ENCODE data around the gene CDHR4.
"Not testable (repeated sequence)": the region's sequence is repeated elsewhere in the genome, so short reads cannot be mapped to it uniquely, and the experiment has no call there.

CDHR4 gene

DNA sequence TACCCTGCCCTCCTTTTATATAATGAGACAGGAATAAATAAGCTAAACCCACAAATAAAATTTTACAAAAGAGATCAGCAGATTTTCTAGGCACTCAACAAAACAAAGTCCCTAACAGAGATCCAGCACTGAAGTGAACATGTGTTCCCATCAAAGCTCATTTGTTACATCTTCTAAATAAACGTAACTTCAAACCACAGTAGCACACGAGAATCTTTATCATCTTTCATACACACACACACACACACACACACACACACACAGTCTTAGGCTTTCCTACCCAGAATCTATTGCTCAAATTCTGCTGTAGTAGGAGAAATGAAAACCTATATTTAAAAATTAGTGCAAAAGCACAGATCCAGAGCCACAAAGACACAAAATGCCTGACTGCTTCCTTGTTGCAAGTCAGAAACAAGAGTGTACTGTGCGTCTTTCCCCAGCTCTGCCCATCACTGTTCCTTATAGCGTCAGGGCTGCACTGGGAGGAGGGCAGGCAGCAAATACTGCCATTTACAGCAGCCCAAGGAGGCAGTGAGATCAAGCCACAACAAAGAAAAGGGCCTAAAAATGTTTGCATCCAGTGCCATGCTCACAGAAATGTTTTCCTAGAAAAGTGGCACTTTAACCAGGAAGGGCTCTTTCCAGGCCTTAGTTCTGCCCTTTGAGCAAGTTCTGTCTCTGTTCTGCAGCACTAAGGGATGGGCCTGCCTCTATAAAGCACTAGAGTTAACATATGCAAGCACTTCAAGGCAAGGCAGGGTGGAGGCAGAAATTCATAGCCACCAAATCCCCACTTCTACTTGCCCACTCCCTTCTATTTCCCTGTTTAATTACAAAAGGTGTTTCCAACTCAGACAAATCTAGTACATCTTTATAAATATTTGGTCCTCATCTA is 19.3 kb downstream of the CDHR4 start:
- DNase-seq, result no peak

DNA sequence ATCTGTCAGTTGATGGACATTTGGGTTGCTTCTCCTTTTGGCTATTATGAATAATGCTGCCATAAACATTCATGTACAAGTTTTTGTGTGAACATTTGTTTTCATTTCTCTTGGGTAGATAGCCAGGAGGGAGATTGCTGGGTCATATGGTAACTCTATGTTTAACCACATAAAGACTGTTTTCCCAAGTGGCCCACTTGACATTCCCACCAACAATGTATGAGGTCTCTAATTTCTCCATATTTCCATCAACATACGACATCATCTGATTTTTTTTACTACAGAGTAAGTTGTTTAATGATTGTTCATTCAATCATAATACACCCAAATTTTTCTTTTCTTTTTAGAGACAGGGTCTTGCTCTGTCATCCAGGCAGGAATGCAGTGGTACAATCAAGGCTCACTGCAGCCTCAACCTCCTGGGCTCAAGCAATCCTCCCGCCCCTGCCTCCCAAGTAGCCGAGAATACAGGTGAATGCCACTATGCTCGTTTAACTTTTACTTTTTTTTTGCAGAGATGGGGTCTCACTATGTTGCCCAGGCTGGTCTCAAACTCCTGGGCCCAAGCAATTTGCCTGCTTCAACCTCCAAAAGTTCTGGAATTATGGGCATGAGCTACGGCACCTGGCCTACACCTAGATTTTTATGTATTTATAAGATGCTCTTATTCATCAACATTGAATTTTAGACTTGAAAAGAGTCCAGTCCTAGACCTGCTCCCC is 20.2 kb downstream of the CDHR4 start:
- DNase-seq, result no peak

DNA sequence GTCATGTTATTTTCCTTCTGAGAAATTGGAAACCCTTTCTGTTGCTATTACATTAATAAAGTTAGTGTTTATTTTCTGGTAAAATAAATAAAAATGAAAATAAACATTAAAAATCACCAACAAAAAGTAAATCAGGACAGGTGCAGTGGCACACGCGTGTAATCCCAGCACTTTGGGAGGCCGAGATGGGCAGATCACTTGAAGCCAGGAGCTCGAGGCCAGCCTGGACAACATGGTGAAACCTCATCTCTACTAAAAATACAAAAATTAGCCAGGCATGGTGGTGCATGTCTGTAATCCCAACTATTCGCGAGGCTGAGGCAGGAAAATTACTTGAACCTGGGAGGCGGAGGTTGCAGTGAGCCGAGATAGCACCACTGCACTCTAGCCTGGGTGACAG is 23.6 kb downstream of the CDHR4 start:
- not testable (repeated sequence) for DNase-seq

DNA sequence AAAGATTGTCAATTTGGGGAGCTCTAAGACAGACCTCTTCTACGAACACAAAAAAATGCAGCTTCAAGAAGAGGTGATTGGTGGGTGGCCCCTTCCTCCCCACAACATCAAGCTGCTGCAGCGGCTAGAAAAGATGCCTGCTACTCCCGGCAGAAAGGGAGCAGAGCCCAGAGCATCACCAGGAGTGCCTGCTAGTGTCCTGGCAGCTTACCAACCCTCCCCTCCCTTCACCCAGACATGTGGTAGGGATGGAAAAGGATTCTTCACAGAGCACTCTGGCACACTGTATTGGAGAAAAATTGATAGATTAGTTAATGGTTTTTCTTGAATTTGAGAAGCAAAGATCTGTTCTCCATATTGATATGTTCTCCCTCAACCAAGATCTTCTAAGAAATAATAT is 24.1 kb downstream of the CDHR4 start:
- no peak for DNase-seq

DNA sequence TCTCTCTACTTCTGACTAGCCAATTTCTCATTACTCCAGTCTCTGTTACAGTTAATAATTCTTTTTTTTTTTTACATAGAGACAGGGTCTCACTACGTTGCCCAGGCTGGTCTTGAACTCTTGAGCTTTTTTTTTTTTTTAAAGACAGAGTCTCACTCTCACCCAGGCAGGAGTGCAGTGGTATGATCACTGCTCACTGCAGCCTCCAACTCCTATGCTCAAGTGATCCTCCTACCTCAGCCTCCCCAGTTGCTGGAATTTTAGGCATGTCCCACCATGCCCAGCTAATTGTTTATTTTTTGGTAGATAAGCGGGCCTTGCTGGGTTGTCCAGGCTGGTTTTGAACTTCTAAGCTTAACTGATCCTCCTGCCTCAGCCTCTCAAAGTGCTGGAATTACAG is 27.0 kb downstream of the CDHR4 start:
- no peak for DNase-seq

DNA sequence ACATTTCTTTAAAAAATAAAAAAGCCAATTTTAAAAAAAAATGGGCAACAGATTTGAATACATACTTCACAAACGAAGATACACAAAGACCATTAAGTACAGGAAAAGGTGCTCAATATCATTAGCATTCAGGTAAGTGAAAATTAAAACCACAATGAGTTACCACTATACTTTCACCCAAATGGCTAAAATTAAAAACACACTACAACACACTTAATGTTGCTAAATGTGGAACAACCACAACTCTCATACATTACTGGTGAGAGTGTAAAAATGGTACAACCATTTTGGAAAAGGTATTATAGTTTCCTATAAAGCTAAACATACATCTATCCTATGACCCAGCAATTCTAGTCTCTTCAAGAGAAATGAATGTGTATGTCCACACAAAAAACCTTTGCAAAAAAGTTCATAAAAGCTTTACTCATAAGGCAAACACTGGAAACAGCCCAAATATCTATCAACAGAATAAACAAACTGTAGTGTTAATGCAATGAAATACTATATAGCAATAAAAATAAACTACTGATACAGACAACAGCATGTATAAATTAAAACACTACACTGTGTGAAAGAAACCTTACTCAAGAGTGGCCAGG is 28.2 kb downstream of the CDHR4 start:
- no peak for DNase-seq

DNA sequence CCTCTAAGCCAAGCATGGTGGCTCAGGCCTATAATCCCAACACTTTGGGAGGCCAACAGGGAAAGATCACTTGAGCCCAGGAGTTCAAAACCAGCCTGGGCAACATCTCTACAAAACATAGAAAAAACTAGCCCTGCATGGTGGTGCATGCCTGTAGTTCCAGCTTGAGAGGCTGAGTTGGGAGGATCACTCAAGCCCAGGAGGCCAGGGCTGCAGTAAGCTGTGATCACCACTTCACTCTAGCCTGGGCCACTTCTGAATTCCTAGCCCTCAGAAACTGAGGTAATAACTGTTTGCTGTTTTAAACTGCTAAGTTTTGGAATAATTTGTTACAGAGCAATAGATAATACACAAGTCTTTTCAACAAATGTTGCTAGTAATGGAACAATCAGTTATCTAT is 29.7 kb downstream of the CDHR4 start:
- DNase-seq, result no peak

DNA sequence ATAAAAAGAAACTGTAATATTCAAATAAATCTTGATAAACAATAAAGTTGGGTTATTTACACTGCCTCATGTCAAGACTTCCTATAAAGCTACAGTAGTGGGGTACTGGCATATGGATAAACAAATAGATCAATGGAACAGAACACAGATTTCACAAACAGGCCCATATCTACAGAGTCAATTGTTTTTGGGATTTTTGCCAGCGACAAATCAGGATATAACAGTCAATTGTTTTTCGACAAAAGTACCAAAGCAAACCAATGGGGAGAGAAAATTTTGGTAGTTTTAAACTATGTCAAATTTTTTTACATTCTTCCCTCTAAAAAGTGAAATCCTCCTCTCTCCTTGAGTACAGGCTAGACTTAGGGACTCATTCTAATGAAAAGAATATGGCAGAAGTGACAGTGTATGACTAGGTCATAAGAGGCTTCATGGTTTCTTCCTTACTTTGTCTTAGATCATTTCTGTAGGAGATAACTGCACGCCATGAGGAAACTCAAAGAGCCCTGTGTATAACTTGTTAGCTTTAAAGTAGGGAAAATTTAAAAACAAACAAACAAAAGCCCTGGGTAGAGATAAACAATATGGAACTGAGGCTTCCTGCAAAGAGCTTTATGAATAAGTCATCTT is 30.3 kb downstream of the CDHR4 start:
- DNase-seq, result no peak

DNA sequence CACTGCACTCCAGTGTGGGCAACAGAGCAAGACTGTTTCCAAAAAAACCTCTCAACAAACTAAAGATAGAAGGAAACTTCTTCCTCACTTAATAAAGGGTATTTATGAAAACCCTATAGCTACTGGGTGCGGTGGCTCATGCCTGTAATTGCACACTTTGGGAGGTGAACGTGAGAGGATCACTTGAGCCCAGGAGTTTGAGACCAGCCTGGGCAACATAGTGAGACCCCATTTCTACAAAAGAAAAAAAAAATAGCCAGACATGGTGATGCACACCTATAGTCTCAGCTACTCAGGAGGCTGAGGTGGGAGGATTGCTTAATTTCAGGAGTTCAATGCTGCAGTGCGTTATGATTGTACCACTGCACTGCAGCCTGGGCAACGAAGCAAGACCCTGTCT is 35.7 kb downstream of the CDHR4 start:
- DNase-seq, result no peak

DNA sequence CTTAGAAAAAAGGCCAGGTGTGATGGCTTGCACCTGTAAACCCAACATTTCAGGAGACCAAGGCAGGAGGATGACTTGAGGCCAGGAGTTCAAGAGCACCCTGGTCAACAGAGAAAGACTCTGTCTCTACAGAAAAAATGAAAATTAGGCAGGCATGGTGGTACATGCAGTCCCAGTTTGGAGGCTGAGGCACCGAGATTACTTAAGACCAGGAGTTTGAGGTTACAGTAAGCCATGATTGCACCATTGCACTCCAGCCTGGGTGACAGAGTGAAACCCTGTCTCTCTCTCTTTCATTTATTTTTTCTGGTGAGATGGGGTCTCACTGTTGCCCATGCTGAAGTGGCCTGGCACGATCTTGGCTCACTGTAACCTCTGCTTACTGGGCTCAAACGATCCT is 38.0 kb downstream of the CDHR4 start:
- DNase-seq, result no peak

DNA sequence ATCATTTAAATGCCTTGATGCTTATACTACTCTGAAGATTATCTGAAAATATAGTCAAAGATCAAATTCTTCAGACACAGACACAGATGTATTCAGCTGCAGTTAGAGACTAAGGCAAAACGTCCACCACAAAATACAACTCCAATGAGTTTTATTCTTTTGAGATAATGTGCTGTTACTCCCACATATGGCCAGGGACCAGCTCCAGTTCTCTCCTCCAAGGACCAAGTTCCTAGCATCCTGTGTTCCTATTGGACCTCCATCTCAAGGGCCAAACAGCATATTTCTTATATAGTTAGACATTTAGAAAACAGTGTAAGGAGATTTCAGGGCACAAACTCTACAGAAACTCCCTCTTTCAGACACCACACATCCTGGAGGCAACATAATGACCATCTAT is 40.4 kb downstream of the CDHR4 start:
- DNase-seq, result no peak

DNA sequence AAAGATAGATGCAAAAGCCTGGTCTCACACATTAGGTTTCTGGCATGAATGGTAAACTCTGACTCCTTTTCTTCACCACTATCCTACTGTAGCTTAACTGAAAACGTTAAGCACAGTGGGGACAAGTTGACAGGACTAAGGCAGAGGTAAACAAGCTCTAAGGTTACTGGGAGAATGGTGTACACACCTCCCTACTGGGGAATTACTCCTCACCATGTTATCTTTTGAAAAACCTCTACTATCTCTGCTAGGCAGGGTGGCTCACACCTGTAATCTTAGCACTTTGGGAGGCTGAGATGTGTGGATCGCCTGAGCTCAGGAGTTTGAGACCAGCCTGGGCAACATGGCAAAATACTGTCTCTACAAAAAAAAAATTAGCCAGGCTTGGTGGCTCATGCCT is 42.5 kb downstream of the CDHR4 start:
- no peak for DNase-seq

DNA sequence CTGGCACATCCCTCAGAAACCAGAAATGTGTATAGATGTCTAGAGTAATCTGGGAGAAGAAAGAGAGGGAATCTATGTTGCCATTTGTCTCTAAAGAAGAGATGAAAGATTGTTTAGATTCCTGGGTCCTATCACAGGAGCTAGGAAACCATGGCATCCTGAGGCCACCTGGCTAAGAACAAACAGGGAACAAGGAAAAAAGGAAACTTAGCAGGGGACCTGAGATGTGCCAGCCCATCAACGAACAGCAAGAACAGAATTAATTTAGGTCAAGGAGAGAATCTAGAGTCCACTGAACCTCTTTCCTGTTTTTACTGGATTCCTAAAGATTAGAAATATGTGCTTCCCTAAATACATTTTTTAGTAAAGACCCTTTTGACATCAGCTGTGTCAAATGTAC is 43.6 kb downstream of the CDHR4 start:
- DNase-seq, result no peak

DNA sequence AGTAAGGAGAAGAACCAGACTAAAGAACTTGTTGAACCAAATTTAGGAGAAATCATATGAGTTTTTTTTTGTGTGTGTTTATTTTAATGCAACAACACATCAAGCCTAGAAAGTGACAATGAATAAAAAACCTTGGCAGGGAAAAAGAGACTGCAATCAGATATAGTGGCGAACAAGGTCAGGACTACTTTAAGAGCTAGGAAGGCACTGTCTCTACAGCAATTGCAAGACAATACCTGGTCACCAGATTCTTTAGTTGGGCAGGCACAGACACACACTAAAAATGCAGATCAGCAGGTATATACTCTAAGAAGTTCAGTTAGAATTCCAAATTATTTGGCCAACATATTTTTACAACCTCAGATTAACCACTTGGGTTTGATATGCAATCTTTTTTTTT is 45.1 kb downstream of the CDHR4 start:
- no peak for DNase-seq

DNA sequence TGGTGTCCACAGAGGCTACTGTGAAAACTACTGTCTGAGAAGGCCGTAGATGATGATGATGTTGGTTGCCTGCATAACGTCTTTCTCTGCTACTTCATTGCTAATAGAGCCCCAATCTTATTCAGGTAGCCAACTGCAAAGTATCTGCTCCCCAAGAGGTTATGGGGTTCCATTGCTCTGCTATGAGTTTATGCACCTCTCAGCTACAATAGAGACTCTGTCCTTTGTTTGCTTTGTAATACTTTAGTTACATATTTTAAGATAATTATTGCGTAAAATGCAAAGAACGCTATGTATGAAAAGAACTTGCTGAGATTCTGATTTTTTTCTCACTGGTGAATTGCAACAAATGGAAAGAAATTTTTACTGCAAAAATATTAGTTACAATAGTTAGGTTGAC is 48.2 kb downstream of the CDHR4 start:
- no peak for DNase-seq

DNA sequence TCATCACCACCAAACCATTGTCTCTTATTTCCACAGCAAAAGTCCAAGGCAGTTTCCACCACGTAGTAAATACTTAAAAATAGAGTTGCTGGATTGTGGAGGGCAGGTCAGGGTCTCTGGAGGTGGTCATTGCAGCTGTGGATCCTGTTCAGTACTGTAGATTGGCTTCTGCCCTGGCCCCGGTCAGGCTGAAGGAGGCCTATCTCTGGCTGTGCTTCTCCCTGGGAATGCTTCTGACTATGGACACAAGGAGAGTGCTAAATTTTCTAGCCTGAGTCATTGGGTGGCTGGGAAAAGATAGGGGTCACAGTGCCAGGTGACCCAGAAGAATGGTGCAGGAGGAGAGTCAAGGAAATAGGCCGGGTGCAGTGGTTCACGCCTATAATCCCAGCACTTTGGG is 49.6 kb downstream of the CDHR4 start:
- DNase-seq, result no peak

DNA sequence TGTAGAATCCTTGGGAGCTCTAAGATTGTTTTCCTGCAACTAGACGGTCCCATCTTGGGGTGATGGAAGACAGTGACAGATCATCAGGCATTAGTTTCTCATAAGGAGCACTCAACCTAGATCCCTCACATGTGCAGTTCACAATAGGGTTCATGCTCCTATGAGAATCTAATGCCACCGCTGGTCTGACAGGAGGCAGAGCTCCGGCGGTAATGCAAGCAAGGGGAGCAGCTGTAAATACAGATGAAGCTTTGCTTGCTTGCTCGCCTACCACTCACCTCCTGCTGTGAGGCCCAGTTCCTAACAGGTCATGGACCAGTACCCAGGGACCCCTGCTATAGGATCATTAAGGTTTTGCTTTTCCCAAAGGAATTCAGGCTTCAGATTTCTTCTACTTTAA is 50.8 kb downstream of the CDHR4 start:
- not testable (repeated sequence) for DNase-seq

DNA sequence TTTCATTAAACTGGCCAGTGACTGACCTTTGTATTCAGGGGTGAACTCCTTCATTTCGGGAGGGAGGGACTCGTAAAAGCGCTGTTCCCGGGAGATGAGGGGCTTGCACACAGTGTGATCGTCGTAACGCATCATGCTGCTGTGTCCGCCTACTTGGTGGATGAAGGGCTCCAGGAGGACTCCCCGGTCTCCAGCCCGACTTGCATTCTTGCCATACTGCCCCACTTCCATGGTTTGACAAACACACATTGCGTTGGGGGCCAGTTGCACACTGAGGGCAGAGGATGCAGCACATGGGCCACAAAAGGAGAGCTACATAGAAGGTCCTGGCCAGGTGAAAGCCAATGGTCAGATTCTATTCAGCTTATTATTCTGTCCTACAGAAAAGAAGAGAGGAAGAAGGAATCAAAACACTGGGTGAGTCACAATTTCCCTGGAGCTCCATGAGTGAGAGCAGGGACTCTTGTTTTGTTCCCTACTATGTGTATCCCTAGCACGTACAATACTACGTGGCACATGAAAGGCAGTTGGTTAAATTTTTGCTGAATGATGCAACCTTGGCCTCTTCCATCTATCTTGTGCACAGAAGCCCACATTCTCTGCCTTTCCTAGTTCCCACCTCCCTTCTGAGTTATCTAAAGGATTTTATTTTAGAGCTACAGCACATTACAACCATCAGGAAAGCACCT is 51.7 kb downstream of the CDHR4 start:
- DNase-seq, result no peak

DNA sequence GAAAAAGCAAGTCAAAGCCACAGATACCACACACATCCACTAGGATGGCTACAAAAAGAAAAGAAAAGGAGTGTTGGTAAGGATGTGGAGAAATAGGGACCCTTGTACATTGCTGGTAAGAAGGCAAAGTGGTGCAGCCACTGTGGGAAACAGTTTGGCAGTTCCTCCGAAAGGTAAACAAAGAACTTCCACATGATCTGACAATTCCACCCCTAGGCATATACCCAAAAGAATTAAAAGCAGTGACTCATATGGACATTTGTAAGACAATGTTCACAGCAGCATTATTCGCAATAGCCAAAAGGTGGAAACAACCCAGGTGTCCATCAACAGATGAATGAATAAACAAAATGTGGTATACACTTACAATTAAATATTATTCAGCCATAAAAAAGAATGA is 53.7 kb downstream of the CDHR4 start:
- no peak for DNase-seq

Data from stimulated activated CD4-positive, alpha-beta T cell treated with anti-CD3 and anti-CD28 coated beads, Interleukin-12 subunit alpha, Interleukin-12 subunit beta, amount 100 ng/mL, for 4 hours (primary cell).